RWPE1 (cell line): ENCODE measurements around the gene ACD.

Source experiments
- CTCF ChIA-PET: fragments of 350-600 bp; sonication (Branson Sonifier 250); formaldehyde crosslinking; extraction: SDS; loops from one replicate; lab custom pipeline; 2021; lab: Yijun Ruan, JAX
- POLR2A ChIA-PET: fragments of 400-600 bp; formaldehyde crosslinking; extraction: SDS; loops from one replicate; lab custom pipeline; 2020; ENCODE audit warnings: antibody characterized with exemption; ENCODE audit not compliant: low non-redundant PET; lab: Yijun Ruan, JAX
- DNase-seq: peaks from one replicate; pipeline ENCODE4 v3.0.0; 2012; ENCODE audit warnings: low spot score
- H3K27ac ChIP-seq: fragments of 450-650 bp; 2 replicates; pipeline ENCODE4 v1.5.1; 2017
- CTCF ChIP-seq: fragments of 450-650 bp; conservative IDR thresholded peaks from 2 replicates; pipeline ENCODE4 v1.5.1; 2017; ENCODE audit warnings: low read depth, mild to moderate bottlenecking

Gene ACD

GRCh38 chr16:67685388-67686112 is 25.5 kb upstream of the ACD start:
- POLR2A ChIA-PET, result no interaction called here
- no peak for DNase-seq
- TF ChIP-seq CTCF, result no peak
- CTCF ChIA-PET, result no interaction called here
- H3K27ac ChIP-seq, result no peak overlapping the region

- no peak for DNase-seq
- ChIA-PET CTCF (interaction anchor here (2.7 kb wide), 1 partner anchor 11 kb away, joined by 15 read pairs; no protein-coding TSS in a partner anchor), POLR2A (no interaction called here)
- no peak for TF ChIP-seq CTCF
- no peak overlapping the region for H3K27ac ChIP-seq
Observed at GRCh38 chr16:67683767-67684166, 23.7 kb upstream of the ACD start.

GRCh38 chr16:67679935-67680897 is 20.2 kb upstream of the ACD start:
- H3K27ac ChIP-seq, result no peak overlapping the region
- no peak for DNase-seq
- ChIA-PET POLR2A (no interaction called here), CTCF (interaction anchor here (0.6 to 0.9 kb wide), 3 partner anchors 43 to 136 kb away, joined by 3 to 4 read pairs (median 4); no protein-coding TSS in a partner anchor)
- TF ChIP-seq CTCF, result no peak

GRCh38 chr16:67678354-67679023 is 18.4 kb upstream of the ACD start:
- H3K27ac ChIP-seq, result no peak overlapping the region
- CTCF ChIA-PET, result no interaction called here
- POLR2A ChIA-PET, result interaction anchor here (0.7 kb wide), 1 partner anchor 155 kb away, joined by 3 read pairs; no protein-coding TSS in a partner anchor
- no peak for TF ChIP-seq CTCF
- DNase-seq, result no peak

- CTCF ChIA-PET, result no interaction called here
- DNase-seq, result no peak
- POLR2A ChIA-PET, result no interaction called here
- no peak for TF ChIP-seq CTCF
- H3K27ac ChIP-seq, result peak overlapping the region; percentile 7; the same call in 1 of the 2 replicates
Observed at GRCh38 chr16:67677712-67678111, 17.7 kb upstream of the ACD start.
